ENCODE measurements around the gene RNF34.

The RNF34 gene

GRCh38 chr12:121468499-121468801 lies 68.5 kb downstream of the RNF34 start:
- DNase-seq, result no peak

- DNase-seq, result no peak
These were observed 70.8 kb downstream of the RNF34 start for GRCh38 chr12:121470751-121471150.

GRCh38 chr12:121472150-121472905 lies 72.4 kb downstream of the RNF34 start:
- DNase-seq, result no peak

Data from hippocampal formation (tissue), 2 donors.